Choroid plexus epithelial cell (primary cell): ENCODE results near the gene FAM3B.

Experiments used
- DNase-seq: peaks from one replicate; pipeline ENCODE4 v3.0.0-alpha.2; 2010; ENCODE audit warnings: low read depth
- H3K4me3 ChIP-seq: 2 replicates; pipeline ENCODE4 v1.5.1; 2011; ENCODE audit warnings: low read depth, mild to moderate bottlenecking, control low read depth, low read length, moderate library complexity
- TF ChIP-seq, protein P1 (sequence below): conservative IDR thresholded peaks from 2 replicates; pipeline ENCODE4 v1.5.1; 2011; ENCODE audit warnings: low read depth, mild to moderate bottlenecking, control low read depth, inconsistent platforms, low read length, moderate library complexity

FAM3B gene

GRCh38 chr21:41342035-41342434, 25.4 kb downstream of the FAM3B start:
- DNase-seq, result no peak
- TF ChIP-seq, protein P1, sequence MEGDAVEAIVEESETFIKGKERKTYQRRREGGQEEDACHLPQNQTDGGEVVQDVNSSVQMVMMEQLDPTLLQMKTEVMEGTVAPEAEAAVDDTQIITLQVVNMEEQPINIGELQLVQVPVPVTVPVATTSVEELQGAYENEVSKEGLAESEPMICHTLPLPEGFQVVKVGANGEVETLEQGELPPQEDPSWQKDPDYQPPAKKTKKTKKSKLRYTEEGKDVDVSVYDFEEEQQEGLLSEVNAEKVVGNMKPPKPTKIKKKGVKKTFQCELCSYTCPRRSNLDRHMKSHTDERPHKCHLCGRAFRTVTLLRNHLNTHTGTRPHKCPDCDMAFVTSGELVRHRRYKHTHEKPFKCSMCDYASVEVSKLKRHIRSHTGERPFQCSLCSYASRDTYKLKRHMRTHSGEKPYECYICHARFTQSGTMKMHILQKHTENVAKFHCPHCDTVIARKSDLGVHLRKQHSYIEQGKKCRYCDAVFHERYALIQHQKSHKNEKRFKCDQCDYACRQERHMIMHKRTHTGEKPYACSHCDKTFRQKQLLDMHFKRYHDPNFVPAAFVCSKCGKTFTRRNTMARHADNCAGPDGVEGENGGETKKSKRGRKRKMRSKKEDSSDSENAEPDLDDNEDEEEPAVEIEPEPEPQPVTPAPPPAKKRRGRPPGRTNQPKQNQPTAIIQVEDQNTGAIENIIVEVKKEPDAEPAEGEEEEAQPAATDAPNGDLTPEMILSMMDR, result no peak

GRCh38 chr21:41344146-41344545, 27.5 kb downstream of the FAM3B start:
- no peak overlapping the region for H3K4me3 ChIP-seq
- TF ChIP-seq, protein P1, result no peak

More at GRCh38 chr21:41342035-41342434, 25.4 kb downstream of the FAM3B start:
- no peak overlapping the region for H3K4me3 ChIP-seq

DNA sequence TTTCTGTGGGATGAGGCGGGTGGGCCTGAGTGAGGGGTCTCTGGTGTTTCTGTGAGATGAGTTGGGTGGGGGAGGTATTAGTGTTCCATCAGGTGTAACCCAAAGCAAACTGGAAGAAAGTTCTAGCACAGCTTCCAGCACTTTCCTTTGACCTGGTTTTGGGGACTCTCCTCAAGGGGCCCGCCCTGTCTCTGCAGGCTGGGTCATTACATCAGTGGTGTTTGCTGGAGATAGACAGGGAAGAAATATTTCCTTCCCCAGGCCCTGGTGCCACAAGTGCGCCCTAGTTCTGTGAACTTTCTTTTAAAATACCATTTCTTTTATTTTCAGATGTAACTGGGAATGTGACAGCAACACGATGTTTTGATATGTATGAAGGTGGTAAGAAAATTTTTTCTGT, 28.8 kb downstream of the FAM3B start:
- H3K4me3 ChIP-seq, result no peak overlapping the region
- TF ChIP-seq, protein P1, result no peak
- no peak for DNase-seq

More at GRCh38 chr21:41344146-41344545, 27.5 kb downstream of the FAM3B start:
- no peak for DNase-seq

DNA sequence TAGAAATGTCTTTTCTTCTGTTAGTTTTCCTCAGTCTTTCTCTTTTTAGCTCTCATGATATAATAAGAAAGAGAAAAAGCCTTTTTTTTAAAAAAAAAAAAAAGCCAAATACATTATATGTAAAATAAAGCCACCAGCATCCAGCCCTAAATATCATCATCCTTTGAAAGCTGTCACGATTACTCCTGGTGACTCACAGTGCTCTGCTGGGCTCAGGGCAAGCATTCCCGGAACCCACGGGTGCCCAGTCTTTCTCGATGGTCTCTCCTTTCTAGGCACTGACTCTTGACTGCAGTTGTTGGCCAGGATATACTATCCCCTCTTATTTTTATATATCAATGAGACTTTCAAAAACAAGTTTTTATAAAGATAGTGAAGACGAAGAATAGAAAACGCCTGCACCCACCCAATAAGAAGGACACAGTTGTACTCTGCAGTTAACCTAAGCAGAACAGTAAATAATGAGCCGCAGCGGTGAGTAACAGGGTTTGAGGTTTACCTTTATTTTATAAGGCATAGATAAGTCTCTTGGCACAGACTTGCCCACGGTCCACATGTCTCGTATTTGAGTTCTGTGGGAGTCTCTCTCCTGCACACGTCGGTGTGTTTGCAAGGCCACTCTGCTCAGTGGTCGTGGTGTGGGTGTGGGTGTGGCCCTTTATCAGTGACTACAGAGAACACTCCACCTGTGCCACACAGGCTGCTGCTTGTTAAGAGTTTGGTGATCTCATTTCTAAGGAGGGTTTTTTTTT, 29.5 kb downstream of the FAM3B start:
- no peak for DNase-seq
- TF ChIP-seq, protein P1, result no peak
- no peak overlapping the region for H3K4me3 ChIP-seq

- no peak overlapping the region for H3K4me3 ChIP-seq
- no peak for DNase-seq
- TF ChIP-seq, protein P1, result no peak
Observed at GRCh38 chr21:41346758-41347157, 30.2 kb downstream of the FAM3B start.

GRCh38 chr21:41348434-41348833, 31.8 kb downstream of the FAM3B start:
- no peak for DNase-seq
- TF ChIP-seq, protein P1, result no peak
- H3K4me3 ChIP-seq, result no peak overlapping the region

- TF ChIP-seq, protein P1, result no peak
- H3K4me3 ChIP-seq, result no peak overlapping the region
- no peak for DNase-seq
Observed at GRCh38 chr21:41349126-41349525, 32.5 kb downstream of the FAM3B start.
